ENCODE measurements around the gene C2CD3. TPM values are rescaled to one million over a fixed set of nuclear protein-coding genes. Genes with fewer than 3 reads are reported as not detected.
"Not testable (repeated sequence)": the region's sequence is repeated elsewhere in the genome, so short reads cannot be mapped to it uniquely, and the experiment has no call there.

The C2CD3 gene
- polyA plus RNA-seq, 1 experiment = 8.7 TPM

DNA sequence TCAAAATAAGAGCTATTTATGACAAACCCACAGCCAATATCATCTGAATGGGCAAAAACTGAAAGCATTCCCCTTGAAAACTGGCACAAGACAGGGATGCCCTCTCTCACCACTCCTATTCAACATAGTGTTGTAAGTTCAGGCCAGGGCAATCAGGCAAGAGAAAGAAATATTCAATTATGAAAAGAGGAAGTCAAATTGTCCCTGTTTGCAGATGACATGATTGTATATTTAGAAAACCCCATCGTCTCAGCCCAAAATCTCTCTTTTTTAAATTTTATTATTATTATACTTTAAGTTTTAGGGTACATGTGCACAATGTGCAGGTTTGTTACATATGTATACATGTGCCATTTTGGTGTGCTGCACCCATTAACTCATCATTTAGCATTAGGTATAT, 107.2 kb downstream of the C2CD3 start:
- POLR2A ChIA-PET; CTCF ChIA-PET; H3K27ac ChIP-seq (ENCODE audit: low read depth, low read length); H3K4me3 ChIP-seq (ENCODE audit: low read depth, low read length); DNase-seq (ENCODE audit: low read depth, low spot score); H3K27me3 ChIP-seq (ENCODE audit: control insufficient read depth, insufficient read depth, low read length); H3K9me3 ChIP-seq (ENCODE audit: control insufficient read depth, insufficient read depth, low read length): not testable (repeated sequence)

DNA sequence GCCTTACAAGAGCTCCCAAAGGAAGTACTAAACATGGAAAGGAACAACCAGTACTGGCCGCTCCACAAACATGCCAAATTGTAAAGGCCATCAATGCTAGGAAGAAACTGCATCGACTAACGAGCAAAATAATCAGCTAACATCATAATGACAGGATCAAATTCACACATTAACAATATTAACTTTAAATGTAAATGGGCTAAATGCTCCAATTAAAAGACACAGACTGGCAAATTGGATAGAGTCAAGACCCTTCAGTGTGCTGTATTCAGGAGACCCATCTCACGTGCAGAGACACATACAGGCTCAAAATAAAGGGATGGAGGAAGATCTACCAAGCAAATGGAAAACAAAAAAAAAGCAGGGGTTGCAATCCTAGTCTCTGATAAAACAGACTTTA, 109.2 kb downstream of the C2CD3 start:
- H3K27me3 ChIP-seq (ENCODE audit: control insufficient read depth, insufficient read depth, low read length); POLR2A ChIA-PET; DNase-seq (ENCODE audit: low read depth, low spot score); H3K9me3 ChIP-seq (ENCODE audit: control insufficient read depth, insufficient read depth, low read length); CTCF ChIA-PET; H3K27ac ChIP-seq (ENCODE audit: low read depth, low read length); H3K4me3 ChIP-seq (ENCODE audit: low read depth, low read length): not testable (repeated sequence)

DNA sequence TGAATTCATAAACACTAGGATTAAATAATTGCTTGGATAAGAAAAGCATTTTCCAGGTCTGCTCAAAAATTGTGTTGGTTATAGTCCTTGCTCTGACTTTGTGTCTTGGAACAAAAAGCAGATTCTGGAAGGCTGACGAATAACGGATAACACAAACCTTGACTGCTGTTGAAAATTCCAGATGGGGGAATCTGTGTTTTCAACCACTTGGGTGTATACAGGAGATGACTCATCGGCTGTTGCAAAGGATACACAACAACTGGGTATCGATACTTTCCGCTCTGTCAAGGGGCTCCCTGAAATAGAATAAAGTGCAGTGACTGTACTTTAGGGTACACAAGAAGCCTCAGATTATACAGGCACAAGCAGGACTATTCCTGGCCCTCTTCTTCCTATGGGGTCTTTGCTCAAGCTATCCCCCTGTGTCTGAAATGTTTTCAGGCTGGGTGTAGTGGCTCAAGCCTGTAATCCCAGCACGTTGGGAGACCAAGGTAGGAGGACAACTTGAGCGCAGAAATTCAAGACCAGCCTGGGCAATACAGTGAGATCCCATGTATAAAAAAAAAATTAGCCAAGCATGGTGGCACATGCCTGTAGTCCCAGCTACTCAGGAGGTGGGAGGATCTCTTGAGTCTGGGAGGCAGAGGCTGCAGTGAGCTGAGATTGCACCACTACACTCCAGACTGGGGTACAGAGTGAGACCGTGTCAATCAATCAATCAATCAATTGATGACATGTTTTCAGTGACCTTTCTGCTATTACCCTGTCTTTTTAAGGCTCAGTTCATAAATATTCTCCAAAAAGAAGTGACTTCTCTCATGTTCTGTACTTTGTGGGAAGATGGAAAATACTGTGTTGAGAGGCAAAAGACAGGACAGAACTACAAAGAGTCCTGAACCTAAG, 113.3 kb downstream of the C2CD3 start:
- Histone ChIP-seq H3K27me3 (ENCODE audit: control insufficient read depth, insufficient read depth, low read length) (no peaks in the 10 kb centered on the region), H3K27ac (ENCODE audit: low read depth, low read length) (peak overlapping the region; percentile 66), H3K4me3 (ENCODE audit: low read depth, low read length) (no peak overlapping the region), H3K9me3 (ENCODE audit: control insufficient read depth, insufficient read depth, low read length) (no peaks in the 10 kb centered on the region)
- ChIA-PET CTCF (interaction anchor here (1.3 kb wide), 1 partner anchor 93 kb away, joined by 3 read pairs; no protein-coding TSS in a partner anchor), POLR2A (no interaction called here)
- TF ChIP-seq CTCF (IDR thresholded peaks at IDR 0.05; ENCODE audit: low read depth, low read length) = no peak
- peak; percentile 36 for DNase-seq (ENCODE audit: low read depth, low spot score)

DNA sequence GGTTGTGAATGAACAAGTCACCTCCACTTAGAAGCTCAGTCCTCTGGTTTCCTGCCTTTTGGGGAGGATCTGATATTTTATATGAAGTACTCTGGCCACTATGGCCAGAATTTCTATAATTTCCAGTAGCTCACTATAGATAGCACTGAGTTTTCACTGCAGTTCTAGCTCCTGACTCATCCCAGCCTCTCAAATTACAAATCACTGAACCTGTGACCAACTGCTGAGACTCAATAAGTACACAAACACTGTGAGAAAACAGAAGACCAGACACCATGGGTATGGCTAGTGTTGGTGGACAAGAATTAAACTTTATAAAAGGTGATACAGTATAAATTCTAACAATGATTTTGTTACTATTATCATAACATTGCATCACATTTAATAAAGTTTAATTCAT, 114.9 kb downstream of the C2CD3 start:
- TF ChIP-seq CTCF (IDR thresholded peaks at IDR 0.05; ENCODE audit: low read depth, low read length) = no peak
- no peak overlapping the region for H3K27ac ChIP-seq (ENCODE audit: low read depth, low read length)
- H3K9me3 ChIP-seq (ENCODE audit: control insufficient read depth, insufficient read depth, low read length) = no peaks in the 10 kb centered on the region
- ChIA-PET POLR2A (interaction anchor here (0.6 kb wide), 1 partner anchor 29 kb away, joined by 4 read pairs; no protein-coding TSS in a partner anchor), CTCF (no interaction called here)
- DNase-seq (ENCODE audit: low read depth, low spot score) = peak; percentile 38
- H3K27me3 ChIP-seq (ENCODE audit: control insufficient read depth, insufficient read depth, low read length) = no peaks in the 10 kb centered on the region
- H3K4me3 ChIP-seq (ENCODE audit: low read depth, low read length) = no peak overlapping the region

GRCh38 chr11:74050465-74050864, 120.3 kb downstream of the C2CD3 start:
- DNase-seq (ENCODE audit: low read depth, low spot score) = no peak
- TF ChIP-seq CTCF (IDR thresholded peaks at IDR 0.05; ENCODE audit: low read depth, low read length) = no peak
- Histone ChIP-seq H3K27ac (ENCODE audit: low read depth, low read length) (no peak overlapping the region), H3K9me3 (ENCODE audit: control insufficient read depth, insufficient read depth, low read length) (no peaks in the 10 kb centered on the region), H3K4me3 (ENCODE audit: low read depth, low read length) (no peak overlapping the region), H3K27me3 (ENCODE audit: control insufficient read depth, insufficient read depth, low read length) (no peaks in the 10 kb centered on the region)
- ChIA-PET POLR2A (no interaction called here), CTCF (no interaction called here)

DNA sequence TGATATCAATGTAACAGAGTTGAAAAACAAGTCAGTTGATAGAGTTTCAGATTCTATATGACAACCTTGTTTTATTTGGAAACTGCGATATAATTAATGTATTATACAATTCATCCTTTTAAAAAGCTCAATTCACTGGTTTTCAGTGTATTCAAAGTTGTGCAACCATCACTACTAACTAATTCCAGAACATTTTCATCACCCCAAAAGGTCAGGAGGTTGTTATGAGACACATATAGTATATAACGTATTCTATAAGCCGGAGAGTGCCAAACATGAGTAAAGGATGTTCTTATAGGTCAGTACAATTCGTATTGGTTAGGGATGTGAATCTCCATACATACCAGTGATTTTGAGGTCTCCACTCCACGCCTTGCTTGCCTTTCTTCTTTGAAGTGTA, 121.8 kb downstream of the C2CD3 start:
- POLR2A ChIA-PET = no interaction called here
- Histone ChIP-seq H3K27me3 (ENCODE audit: control insufficient read depth, insufficient read depth, low read length) (no peaks in the 10 kb centered on the region), H3K27ac (ENCODE audit: low read depth, low read length) (no peak overlapping the region), H3K9me3 (ENCODE audit: control insufficient read depth, insufficient read depth, low read length) (no peaks in the 10 kb centered on the region), H3K4me3 (ENCODE audit: low read depth, low read length) (no peak overlapping the region)
- TF ChIP-seq CTCF (IDR thresholded peaks at IDR 0.05; ENCODE audit: low read depth, low read length) = no peak
- CTCF ChIA-PET = no interaction called here
- no peak for DNase-seq (ENCODE audit: low read depth, low spot score)
